C4-2B (cell line): Measurements from ENCODE around the gene KRT40.

Source experiments
- CTCF ChIP-seq: fragments of 450-650 bp; conservative IDR thresholded peaks from 2 replicates; pipeline ENCODE4 v1.5.1; 2017; ENCODE audit warnings: mild to moderate bottlenecking
- ZFX ChIP-seq: fragments of 450-650 bp; IDR thresholded peaks from 2 replicates; pipeline ENCODE4 v1.6.1; 2017

GRCh38 chr17:40963838-40964237 lies 20.3 kb downstream of the KRT40 start:
- peak; percentile 88 for TF ChIP-seq CTCF
- TF ChIP-seq ZFX: no peak
